Measurements from ENCODE around the gene OCEL1.

GRCh38 chr19:17243830-17244617 is 18.0 kb downstream of the OCEL1 start:
- no peak for TF ChIP-seq POLR2A (IDR thresholded peaks at IDR 0.05)
- no peak for TF ChIP-seq CTCF (IDR thresholded peaks at IDR 0.05)
- TF ChIP-seq POLR2AphosphoS5 (IDR thresholded peaks at IDR 0.05): no peak
